ENCODE results near the gene CFAP161.

The CFAP161 gene, protein sequence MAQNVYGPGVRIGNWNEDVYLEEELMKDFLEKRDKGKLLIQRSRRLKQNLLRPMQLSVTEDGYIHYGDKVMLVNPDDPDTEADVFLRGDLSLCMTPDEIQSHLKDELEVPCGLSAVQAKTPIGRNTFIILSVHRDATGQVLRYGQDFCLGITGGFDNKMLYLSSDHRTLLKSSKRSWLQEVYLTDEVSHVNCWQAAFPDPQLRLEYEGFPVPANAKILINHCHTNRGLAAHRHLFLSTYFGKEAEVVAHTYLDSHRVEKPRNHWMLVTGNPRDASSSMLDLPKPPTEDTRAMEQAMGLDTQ

DNA sequence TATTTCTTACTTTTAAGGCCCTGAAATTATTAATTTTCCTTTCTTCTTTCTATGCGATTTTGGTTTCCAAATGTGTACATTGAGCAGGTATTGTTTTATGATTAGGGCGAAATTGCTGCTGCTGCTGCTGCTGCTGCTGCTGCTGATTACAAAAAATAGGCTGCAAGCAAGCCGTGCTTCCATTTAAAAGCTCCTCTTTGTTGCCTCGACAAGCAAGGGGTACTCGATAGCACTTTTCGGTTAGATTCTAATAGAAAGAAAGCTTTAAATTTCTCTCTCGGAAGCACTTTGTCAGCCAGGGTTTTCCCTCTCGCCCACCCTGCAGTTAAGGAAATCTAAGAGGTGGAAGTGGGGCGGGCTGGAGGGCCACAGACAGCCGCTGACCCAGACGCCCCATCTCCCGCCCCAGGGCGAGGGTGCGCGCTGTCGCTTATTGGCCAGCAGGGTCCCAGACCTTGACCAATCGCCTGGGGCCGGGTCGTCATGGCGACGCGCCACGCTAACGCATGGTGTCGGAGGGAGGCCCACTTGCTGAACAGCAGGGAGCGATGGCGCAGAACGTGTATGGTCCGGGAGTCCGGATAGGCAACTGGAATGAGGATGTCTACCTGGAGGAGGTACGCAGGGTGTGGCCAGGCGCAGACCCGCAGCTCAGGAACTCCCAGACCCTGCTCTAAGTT, at the start of gene CFAP161:
CFAP161 (plus strand) TSS at position 489 of the 680 bp plus-strand sequence; CDS start at position 549, 60 bp downstream.
- H3K9me3 ChIP-seq (ENCODE audit: low read length) = no peaks in the 10 kb centered on the region
- H3K4me1 ChIP-seq (ENCODE audit: insufficient read depth, low read length) = peaks cover 5% of the 10 kb centered on the region
- H3K36me3 ChIP-seq (ENCODE audit: insufficient read depth, low read length) = no peaks in the 10 kb centered on the region
- H3K9ac ChIP-seq (ENCODE audit: low read length) = no peak within 1 kb of the TSS
- H3K27ac ChIP-seq (ENCODE audit: low read depth, low read length) = no peak within 1 kb of the TSS
- H3K4me3 ChIP-seq (ENCODE audit: low read depth in 1 of 2, low read length in 2 of 2) = peak within 1 kb of the TSS; percentile 16 to 29
- H3K27me3 ChIP-seq (ENCODE audit: control insufficient read depth in 1 of 2, insufficient read depth in 2 of 2, low read length in 2 of 2) = peaks cover 0 to 7% of the 10 kb centered on the region in 2 donors

- H3K4me3 ChIP-seq (ENCODE audit: low read depth in 1 of 2, low read length in 2 of 2) = no peak overlapping the region
- no peak overlapping the region for H3K27ac ChIP-seq (ENCODE audit: low read depth, low read length)
- H3K4me1 ChIP-seq (ENCODE audit: insufficient read depth, low read length) = no peaks in the 10 kb centered on the region
- H3K36me3 ChIP-seq (ENCODE audit: insufficient read depth, low read length) = no peaks in the 10 kb centered on the region
- H3K9ac ChIP-seq (ENCODE audit: low read length) = no peak overlapping the region
- H3K27me3 ChIP-seq (ENCODE audit: control insufficient read depth in 1 of 2, insufficient read depth in 2 of 2, low read length in 2 of 2) = no peaks in the 10 kb centered on the region
- no peaks in the 10 kb centered on the region for H3K9me3 ChIP-seq (ENCODE audit: low read length)
Measured at GRCh38 chr15:81084716-81085115, 49.4 kb upstream of the CFAP161 start.

GRCh38 chr15:81085213-81085612, 48.9 kb upstream of the CFAP161 start:
- Histone ChIP-seq H3K9me3 (ENCODE audit: low read length) (no peaks in the 10 kb centered on the region), H3K9ac (ENCODE audit: low read length) (no peak overlapping the region), H3K36me3 (ENCODE audit: insufficient read depth, low read length) (no peaks in the 10 kb centered on the region), H3K27me3 (ENCODE audit: control insufficient read depth in 1 of 2, insufficient read depth in 2 of 2, low read length in 2 of 2) (no peaks in the 10 kb centered on the region), H3K27ac (ENCODE audit: low read depth, low read length) (no peak overlapping the region), H3K4me3 (ENCODE audit: low read depth in 1 of 2, low read length in 2 of 2) (no peak overlapping the region), H3K4me1 (ENCODE audit: insufficient read depth, low read length) (no peaks in the 10 kb centered on the region)

- Histone ChIP-seq H3K9ac (ENCODE audit: low read length) (no peak overlapping the region), H3K27ac (ENCODE audit: low read depth, low read length) (no peak overlapping the region), H3K27me3 (ENCODE audit: control insufficient read depth in 1 of 2, insufficient read depth in 2 of 2, low read length in 2 of 2) (no peaks in the 10 kb centered on the region)
Measured at GRCh38 chr15:81085898-81086297, 48.2 kb upstream of the CFAP161 start.

DNA sequence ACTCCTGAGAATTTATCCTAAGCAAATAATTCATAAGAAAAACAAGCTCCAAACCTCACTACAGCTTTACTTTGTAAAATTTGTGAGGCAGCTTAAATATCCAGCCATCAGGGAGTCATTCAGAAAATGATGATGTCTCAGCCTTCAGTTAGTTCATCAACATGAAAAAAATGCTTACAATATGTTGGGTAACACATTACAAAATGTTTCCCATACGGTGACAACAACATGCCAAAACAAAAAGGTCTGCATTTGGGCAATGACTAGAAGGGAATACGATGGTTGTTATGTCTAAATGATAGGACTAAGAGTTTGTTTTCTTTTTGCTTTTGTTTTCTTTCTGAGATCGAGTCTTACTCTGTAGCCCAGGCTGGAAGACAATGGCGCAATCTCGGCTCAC, 47.0 kb upstream of the CFAP161 start:
- no peak overlapping the region for H3K9ac ChIP-seq (ENCODE audit: low read length)
- H3K36me3 ChIP-seq (ENCODE audit: insufficient read depth, low read length) = no peaks in the 10 kb centered on the region
- H3K27me3 ChIP-seq (ENCODE audit: control insufficient read depth in 1 of 2, insufficient read depth in 2 of 2, low read length in 2 of 2) = no peaks in the 10 kb centered on the region
- no peak overlapping the region for H3K27ac ChIP-seq (ENCODE audit: low read depth, low read length)
- H3K9me3 ChIP-seq (ENCODE audit: low read length) = no peaks in the 10 kb centered on the region
- H3K4me1 ChIP-seq (ENCODE audit: insufficient read depth, low read length) = peaks cover 2% of the 10 kb centered on the region
- no peak overlapping the region for H3K4me3 ChIP-seq (ENCODE audit: low read depth in 1 of 2, low read length in 2 of 2)

More at GRCh38 chr15:81085898-81086297, 48.2 kb upstream of the CFAP161 start:
- Histone ChIP-seq H3K4me1 (ENCODE audit: insufficient read depth, low read length) (no peaks in the 10 kb centered on the region), H3K4me3 (ENCODE audit: low read depth in 1 of 2, low read length in 2 of 2) (no peak overlapping the region), H3K9me3 (ENCODE audit: low read length) (no peaks in the 10 kb centered on the region), H3K36me3 (ENCODE audit: insufficient read depth, low read length) (no peaks in the 10 kb centered on the region)

DNA sequence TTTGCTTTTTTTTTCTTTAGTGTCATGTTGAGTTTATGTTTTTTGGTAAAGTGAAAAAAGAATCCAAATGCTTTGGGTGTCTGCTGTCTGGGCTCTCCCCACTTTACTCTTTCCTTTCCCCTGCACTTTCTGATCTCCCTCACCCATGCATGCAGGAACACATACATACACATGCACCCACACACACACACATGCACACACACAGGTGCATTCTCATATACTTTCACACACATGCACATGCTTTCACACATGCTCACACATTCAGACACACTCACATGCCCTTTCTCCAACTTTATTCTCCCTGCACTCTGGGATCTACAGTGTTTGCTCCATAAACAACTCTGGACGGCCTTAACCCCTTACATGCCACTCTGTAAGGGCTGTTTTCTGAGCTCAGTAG, 46.4 kb upstream of the CFAP161 start:
- no peaks in the 10 kb centered on the region for H3K27me3 ChIP-seq (ENCODE audit: control insufficient read depth in 1 of 2, insufficient read depth in 2 of 2, low read length in 2 of 2)
- H3K4me1 ChIP-seq (ENCODE audit: insufficient read depth, low read length) = peaks cover 8% of the 10 kb centered on the region
- H3K27ac ChIP-seq (ENCODE audit: low read depth, low read length) = no peak overlapping the region
- H3K36me3 ChIP-seq (ENCODE audit: insufficient read depth, low read length) = no peaks in the 10 kb centered on the region
- H3K4me3 ChIP-seq (ENCODE audit: low read depth in 1 of 2, low read length in 2 of 2) = no peak overlapping the region
- no peaks in the 10 kb centered on the region for H3K9me3 ChIP-seq (ENCODE audit: low read length)
- no peak overlapping the region for H3K9ac ChIP-seq (ENCODE audit: low read length)

DNA sequence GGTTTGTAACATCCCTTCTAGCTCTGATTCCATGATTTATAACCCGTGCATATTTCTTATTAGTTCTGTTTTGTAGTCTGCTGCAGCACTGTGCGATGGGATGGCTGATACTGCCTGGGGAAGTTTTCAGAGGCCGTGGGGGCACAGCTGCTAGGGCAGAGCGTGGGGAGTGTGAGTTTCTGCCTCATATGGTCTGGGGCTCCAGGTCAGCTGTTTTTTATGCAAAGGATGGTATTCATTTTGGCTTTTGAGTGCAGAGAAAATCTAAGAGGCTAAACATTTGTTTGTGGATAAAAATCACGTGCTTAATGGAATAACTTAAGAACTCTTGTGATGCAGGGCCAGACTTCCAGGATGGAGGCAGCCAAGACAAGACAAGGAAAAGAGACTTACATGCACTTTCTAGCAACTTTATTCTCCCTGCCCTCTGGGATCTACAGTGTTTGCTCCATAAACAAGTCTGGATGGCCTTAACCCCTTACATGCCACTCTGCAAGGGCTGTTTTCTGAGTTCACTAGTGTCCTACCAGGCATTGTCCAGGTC, 45.5 kb upstream of the CFAP161 start:
- Histone ChIP-seq H3K9me3 (ENCODE audit: low read length) (no peaks in the 10 kb centered on the region), H3K27ac (ENCODE audit: low read depth, low read length) (no peak overlapping the region), H3K9ac (ENCODE audit: low read length) (no peak overlapping the region), H3K27me3 (ENCODE audit: control insufficient read depth in 1 of 2, insufficient read depth in 2 of 2, low read length in 2 of 2) (no peaks in the 10 kb centered on the region), H3K4me1 (ENCODE audit: insufficient read depth, low read length) (peaks cover 8% of the 10 kb centered on the region), H3K4me3 (ENCODE audit: low read depth in 1 of 2, low read length in 2 of 2) (no peak overlapping the region), H3K36me3 (ENCODE audit: insufficient read depth, low read length) (no peaks in the 10 kb centered on the region)

DNA sequence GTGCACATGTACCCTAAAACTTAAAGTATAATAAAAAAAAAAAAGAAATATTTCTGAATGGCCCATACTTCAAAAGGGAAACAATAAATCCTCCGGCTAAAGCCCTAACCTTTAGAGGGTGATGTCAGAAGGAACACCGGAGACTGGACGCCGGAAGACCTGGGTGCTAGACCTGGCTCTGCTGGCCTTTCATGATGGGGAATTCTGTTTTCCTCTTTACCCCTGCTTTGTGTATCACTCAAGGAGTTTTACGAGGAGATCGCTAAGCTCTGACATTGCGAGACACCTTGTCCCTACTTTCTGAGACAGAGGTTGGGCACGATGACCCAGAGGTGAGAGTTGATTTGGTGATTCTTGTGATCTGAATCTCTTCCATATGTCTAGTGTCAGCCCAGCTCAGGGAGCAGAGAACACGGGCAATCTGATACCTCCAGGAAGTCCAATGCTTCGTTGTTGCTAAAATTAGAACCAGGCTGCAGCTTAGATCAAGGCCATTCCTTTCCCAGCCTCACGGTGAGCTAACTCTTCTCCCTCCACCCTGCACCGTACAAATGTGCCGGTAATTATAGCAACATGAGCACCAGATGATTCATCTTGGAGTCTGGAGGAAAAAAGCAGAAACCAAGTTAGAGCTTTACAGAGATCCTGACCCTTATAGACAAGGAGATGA, 42.0 kb upstream of the CFAP161 start:
- Histone ChIP-seq H3K4me3 (ENCODE audit: low read depth in 1 of 2, low read length in 2 of 2) (peak overlapping the region in 1 of 2 donors; percentile 21), H3K9me3 (ENCODE audit: low read length) (no peaks in the 10 kb centered on the region), H3K9ac (ENCODE audit: low read length) (no peak overlapping the region), H3K4me1 (ENCODE audit: insufficient read depth, low read length) (peaks cover 8% of the 10 kb centered on the region), H3K27me3 (ENCODE audit: control insufficient read depth in 1 of 2, insufficient read depth in 2 of 2, low read length in 2 of 2) (no peaks in the 10 kb centered on the region), H3K36me3 (ENCODE audit: insufficient read depth, low read length) (no peaks in the 10 kb centered on the region), H3K27ac (ENCODE audit: low read depth, low read length) (no peak overlapping the region)

- peaks cover 8% of the 10 kb centered on the region for H3K4me1 ChIP-seq (ENCODE audit: insufficient read depth, low read length)
- no peak overlapping the region for H3K9ac ChIP-seq (ENCODE audit: low read length)
- no peaks in the 10 kb centered on the region for H3K36me3 ChIP-seq (ENCODE audit: insufficient read depth, low read length)
- peak overlapping the region in 1 of 2 donors; percentile 21 for H3K4me3 ChIP-seq (ENCODE audit: low read depth in 1 of 2, low read length in 2 of 2)
- H3K27ac ChIP-seq (ENCODE audit: low read depth, low read length) = no peak overlapping the region
- H3K9me3 ChIP-seq (ENCODE audit: low read length) = no peaks in the 10 kb centered on the region
- H3K27me3 ChIP-seq (ENCODE audit: control insufficient read depth in 1 of 2, insufficient read depth in 2 of 2, low read length in 2 of 2) = no peaks in the 10 kb centered on the region
Measured at GRCh38 chr15:81092559-81092902, 41.5 kb upstream of the CFAP161 start.

- no peaks in the 10 kb centered on the region for H3K27me3 ChIP-seq (ENCODE audit: control insufficient read depth in 1 of 2, insufficient read depth in 2 of 2, low read length in 2 of 2)
- H3K9ac ChIP-seq (ENCODE audit: low read length) = no peak overlapping the region
- H3K9me3 ChIP-seq (ENCODE audit: low read length) = no peaks in the 10 kb centered on the region
- peaks cover 8% of the 10 kb centered on the region for H3K4me1 ChIP-seq (ENCODE audit: insufficient read depth, low read length)
- no peaks in the 10 kb centered on the region for H3K36me3 ChIP-seq (ENCODE audit: insufficient read depth, low read length)
- no peak overlapping the region for H3K4me3 ChIP-seq (ENCODE audit: low read depth in 1 of 2, low read length in 2 of 2)
- no peak overlapping the region for H3K27ac ChIP-seq (ENCODE audit: low read depth, low read length)
Measured at GRCh38 chr15:81093961-81094360, 40.1 kb upstream of the CFAP161 start.

DNA sequence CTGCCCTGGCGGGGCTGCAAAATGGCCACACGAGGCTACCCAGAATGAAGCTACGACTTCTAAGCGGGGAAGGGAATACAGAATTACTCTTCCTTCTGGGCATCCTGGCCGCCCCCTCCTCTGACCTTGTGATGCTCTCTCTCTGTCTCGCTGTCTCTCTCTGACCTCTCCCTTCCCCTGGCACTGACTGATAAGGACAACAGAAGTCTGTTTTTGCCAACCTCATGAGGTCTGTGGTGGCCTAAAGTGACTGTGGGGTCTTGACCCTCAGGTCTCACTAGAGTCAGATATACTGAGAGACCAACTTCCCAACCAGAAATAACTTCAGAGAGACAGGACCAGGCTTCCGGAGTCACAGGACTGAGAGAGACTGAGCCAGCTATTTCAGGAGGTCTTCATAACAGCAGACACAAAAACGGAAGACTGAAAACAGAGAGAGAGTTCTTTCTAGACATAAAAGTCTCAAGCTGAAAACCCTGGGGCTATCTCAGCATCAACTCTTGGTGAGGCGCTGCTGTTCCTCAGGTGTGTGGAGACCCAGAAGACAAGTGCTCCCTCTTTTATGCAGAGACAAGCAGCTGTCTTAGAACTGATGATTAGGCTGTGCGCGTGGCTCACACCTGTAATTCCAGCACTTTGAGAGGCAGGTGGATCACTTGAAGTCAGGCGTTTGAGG, 38.2 kb upstream of the CFAP161 start:
- H3K4me1 ChIP-seq (ENCODE audit: insufficient read depth, low read length) = peaks cover 8% of the 10 kb centered on the region
- H3K27ac ChIP-seq (ENCODE audit: low read depth, low read length) = no peak overlapping the region
- H3K27me3 ChIP-seq (ENCODE audit: control insufficient read depth in 1 of 2, insufficient read depth in 2 of 2, low read length in 2 of 2) = no peaks in the 10 kb centered on the region
- H3K4me3 ChIP-seq (ENCODE audit: low read depth in 1 of 2, low read length in 2 of 2) = no peak overlapping the region
- no peaks in the 10 kb centered on the region for H3K36me3 ChIP-seq (ENCODE audit: insufficient read depth, low read length)
- no peaks in the 10 kb centered on the region for H3K9me3 ChIP-seq (ENCODE audit: low read length)
- H3K9ac ChIP-seq (ENCODE audit: low read length) = no peak overlapping the region
